CD4-positive, alpha-beta T cell treated with Interleukin-10 for 1 hour (primary cell): Measurements from ENCODE around the gene DOCK9.

Source experiments
- DNase-seq: peaks from one replicate; pipeline ENCODE4 v3.0.0-alpha.2; 2020

DOCK9 gene

GRCh38 chr13:98976338-98976737 is 1.5 kb downstream of the DOCK9 start:
- no peak for DNase-seq

GRCh38 chr13:98975822-98976261 is 2.0 kb downstream of the DOCK9 start:
- no peak for DNase-seq

- no peak for DNase-seq
Observed at GRCh38 chr13:98974053-98974452, 3.8 kb downstream of the DOCK9 start.

GRCh38 chr13:98972627-98973026 is 5.2 kb downstream of the DOCK9 start:
- DNase-seq = no peak

- DNase-seq = no peak
Observed at GRCh38 chr13:98972059-98972458, 5.8 kb downstream of the DOCK9 start.

DNA sequence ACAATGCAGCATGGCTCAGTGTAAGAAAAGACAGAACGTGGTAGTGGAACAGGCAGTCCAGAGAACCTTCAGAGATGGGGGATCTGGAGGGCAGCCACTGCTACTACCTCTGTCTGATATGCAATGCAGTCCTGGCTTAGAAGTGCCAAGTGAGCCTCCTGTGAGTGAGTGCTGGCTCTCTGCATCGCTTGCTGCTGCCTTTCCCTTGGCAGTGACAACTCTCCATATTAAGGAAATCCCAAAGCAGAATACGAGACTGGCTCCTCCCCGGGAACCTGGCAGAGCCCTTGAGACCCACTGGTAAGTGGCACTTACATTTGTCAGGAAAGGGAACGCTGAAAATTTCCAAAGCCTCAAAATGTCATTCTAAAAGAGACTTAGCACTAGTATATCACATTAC is 7.5 kb downstream of the DOCK9 start:
- DNase-seq = no peak

DNA sequence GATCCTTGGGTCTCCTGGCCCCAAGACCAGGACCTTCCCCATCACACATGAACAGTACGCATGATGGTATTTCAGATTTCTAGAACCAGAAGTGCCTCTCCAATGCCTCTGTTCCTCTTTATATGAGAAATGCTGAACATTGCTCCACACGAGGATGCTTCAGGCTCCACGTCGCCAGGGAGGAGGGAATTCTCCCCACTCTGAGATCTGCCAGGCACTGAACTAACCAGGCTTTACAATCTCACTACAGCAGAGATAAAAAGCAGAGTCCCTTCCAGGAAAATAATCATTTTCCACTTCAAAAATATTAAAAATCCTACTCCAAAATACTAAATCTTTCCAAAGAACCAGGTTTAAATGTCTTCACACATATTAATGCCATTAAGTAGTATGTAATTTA is 10.4 kb downstream of the DOCK9 start:
- no peak for DNase-seq

- DNase-seq = no peak
Observed at GRCh38 chr13:98966019-98966418, 11.8 kb downstream of the DOCK9 start.

GRCh38 chr13:98965325-98965724 is 12.5 kb downstream of the DOCK9 start:
- no peak for DNase-seq

- no peak for DNase-seq
Observed at GRCh38 chr13:98963917-98964316, 13.9 kb downstream of the DOCK9 start.

- no peak for DNase-seq
Observed at GRCh38 chr13:98962901-98963590, 14.8 kb downstream of the DOCK9 start.

DNA sequence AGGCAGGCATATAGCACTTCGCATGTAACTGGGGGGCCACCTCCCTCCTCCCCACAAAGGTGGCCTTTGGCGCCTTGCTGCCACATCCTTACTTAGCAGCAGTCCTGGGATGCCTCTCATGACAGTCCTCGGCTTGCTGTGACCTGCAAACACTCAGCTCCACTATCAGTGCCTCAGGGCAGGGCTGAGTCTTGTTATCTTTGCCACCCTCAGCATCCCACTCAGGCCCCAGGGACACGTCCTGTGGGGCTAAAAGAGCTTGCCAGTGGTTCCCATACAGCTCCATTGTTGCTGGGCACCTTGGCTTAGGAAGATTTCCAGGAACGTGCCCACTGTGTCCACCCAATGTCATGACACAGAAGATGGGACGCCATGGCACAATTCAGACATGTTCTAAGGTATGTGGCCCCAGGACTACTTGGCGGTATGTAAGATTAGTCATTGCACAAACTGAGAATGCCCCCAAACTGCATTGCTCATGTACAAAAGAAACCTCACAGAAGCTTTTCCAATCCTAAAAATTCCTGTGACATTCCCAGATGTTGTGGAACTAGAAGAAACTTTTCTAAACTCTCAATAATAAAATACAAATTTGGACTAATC is 16.3 kb downstream of the DOCK9 start:
- no peak for DNase-seq

GRCh38 chr13:98960606-98961502 is 17.0 kb downstream of the DOCK9 start:
- DNase-seq = no peak

- no peak for DNase-seq
Observed at GRCh38 chr13:98959786-98960605, 17.9 kb downstream of the DOCK9 start.

GRCh38 chr13:98959291-98959690 is 18.6 kb downstream of the DOCK9 start:
- no peak for DNase-seq

GRCh38 chr13:98958443-98958794 is 19.4 kb downstream of the DOCK9 start:
- no peak for DNase-seq

DNA sequence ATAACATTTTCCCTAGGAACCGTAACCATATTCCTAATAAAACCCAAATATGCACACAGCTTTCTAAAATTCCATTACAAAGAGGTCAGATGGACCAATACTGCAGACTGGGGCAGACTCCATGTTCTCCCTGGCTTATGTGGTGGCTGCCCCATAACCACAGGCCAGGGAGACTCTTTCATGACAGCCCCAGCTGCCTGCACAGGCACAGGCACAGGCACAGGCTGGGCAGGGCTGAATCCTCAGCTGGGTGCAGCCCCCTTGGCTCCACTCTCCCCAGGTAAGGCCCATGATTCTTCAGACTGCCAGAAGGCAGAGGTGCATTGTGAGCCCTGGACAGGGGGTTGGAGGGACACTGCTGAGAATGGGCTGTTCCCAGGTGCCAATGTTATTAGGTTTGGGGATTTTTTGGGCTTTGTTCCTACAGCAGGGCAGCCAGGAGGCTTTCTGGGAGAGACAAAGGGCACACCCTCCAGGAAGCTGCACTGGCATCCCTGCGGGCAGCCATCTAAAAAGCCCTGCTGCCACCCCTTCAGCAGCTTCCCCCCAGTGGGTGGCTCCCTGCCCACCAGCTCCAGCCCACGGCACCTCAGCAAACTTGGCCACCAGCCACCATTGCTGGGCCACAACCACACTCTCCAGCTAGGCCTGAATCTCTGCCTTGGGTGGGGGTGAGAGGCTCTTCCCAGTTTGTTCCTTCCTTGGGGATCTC is 20.0 kb downstream of the DOCK9 start:
- no peak for DNase-seq

GRCh38 chr13:98955336-98955735 is 22.5 kb downstream of the DOCK9 start:
- DNase-seq = no peak

GRCh38 chr13:98954313-98954712 is 23.6 kb downstream of the DOCK9 start:
- no peak for DNase-seq

DNA sequence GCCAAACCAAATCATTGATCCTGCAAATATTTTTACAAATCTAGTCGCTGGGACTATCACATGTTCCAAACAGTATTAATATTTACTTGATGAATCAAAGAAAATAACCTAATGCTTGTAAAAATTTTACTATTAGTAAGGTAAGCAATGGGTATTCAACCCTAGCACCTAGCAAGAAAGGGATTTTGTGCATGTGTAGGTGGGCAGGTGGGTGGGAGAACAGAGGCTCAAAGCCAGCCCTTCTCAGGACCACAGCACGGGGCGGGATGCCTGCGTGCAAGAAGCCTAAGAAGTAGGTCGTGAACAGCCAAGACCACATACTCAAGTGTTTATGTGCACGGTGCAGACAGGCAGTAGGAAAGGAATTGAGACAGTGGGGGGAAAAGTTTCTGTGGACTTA is 26.6 kb downstream of the DOCK9 start:
- no peak for DNase-seq

DNA sequence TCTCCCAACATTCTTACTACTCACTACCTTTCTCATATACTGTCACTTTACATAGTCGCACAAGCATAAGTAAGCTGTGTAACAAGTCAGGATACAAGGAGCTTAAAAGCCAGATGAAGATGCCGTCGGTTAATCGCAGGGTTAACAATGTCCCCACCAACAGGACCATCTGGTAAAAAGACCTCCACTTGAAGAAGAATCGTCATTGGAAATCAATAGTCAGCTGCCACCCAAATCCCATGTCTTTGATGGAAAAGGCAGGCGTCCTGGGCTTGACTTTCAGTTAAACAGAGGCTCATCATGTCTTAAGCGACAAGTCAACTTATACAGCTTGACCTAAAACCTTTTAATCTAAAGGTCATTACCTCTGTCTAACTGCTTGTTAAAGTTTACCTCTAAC is 27.2 kb downstream of the DOCK9 start:
- no peak for DNase-seq

DNA sequence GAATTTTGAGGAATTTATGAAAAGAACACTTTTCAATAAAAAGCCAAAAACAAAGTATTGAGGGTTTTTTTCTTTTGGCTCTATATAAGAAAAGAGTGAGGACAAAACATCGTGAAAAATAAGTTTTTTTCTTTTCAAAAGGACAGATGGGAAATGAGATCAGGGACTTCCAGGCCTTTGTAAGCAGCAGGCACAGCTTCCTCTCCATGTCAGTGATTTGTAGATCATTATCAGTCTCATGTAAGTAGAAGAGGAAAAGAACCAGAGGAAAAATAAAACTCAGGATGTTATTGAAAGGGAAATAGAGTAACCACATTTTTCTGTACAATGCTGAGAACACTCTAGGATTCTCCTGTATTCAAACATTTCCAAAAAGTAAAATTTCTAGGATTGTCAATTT is 29.9 kb downstream of the DOCK9 start:
- DNase-seq = no peak
